Forelimb muscle (tissue), 1 donor: ENCODE data around the gene TEX2. TPM values are rescaled to one million over a fixed set of nuclear protein-coding genes. Genes with fewer than 3 reads are reported as not detected.

ENCODE experiments used
- DNase-seq: peaks from one replicate; pipeline ENCODE4 v3.0.0-alpha.2; 2013; ENCODE audit warnings: low read depth
- polyA plus RNA-seq: library from polyadenylated mRNA; unstranded; fragments of 120-200 nt; gene quantifications from one replicate; pipeline ENCODE4 v1.2.1, GENCODE V29; 2013; ENCODE audit not compliant: insufficient read length

TEX2 gene
- polyA plus RNA-seq, 1 donor = 22.2 TPM

GRCh38 chr17:64117981-64118979 lies 144.8 kb downstream of the TEX2 start:
- DNase-seq = no peak

- DNase-seq = no peak
Measured at GRCh38 chr17:64115822-64116534, 147.1 kb downstream of the TEX2 start.

- no peak for DNase-seq
Measured at GRCh38 chr17:64115043-64115698, 147.9 kb downstream of the TEX2 start.

GRCh38 chr17:64113006-64113405 lies 150.1 kb downstream of the TEX2 start:
- DNase-seq = no peak

GRCh38 chr17:64111831-64112230 lies 151.2 kb downstream of the TEX2 start:
- DNase-seq = no peak

- DNase-seq = no peak
Measured at GRCh38 chr17:64110379-64111152, 152.5 kb downstream of the TEX2 start.

- no peak for DNase-seq
Measured at GRCh38 chr17:64109400-64109799, 153.7 kb downstream of the TEX2 start.

GRCh38 chr17:64107500-64108236 lies 155.4 kb downstream of the TEX2 start:
- DNase-seq = no peak

GRCh38 chr17:64106918-64107317 lies 156.1 kb downstream of the TEX2 start:
- no peak for DNase-seq

- no peak for DNase-seq
Measured at GRCh38 chr17:64103391-64104364, 159.4 kb downstream of the TEX2 start.

GRCh38 chr17:64102627-64103390 lies 160.3 kb downstream of the TEX2 start:
- no peak for DNase-seq

- DNase-seq = no peak
Measured at GRCh38 chr17:64099543-64099942, 163.5 kb downstream of the TEX2 start.

Other genes starting within 250 kb of the TEX2 start
- 25.4 TPM for gene ICAM2, start 242.6 kb downstream of the TEX2 start, polyA plus RNA-seq
- 5.6 TPM for gene ERN1, start 133.1 kb downstream of the TEX2 start, polyA plus RNA-seq
- gene PECAM1, start 127.6 kb upstream of the TEX2 start, polyA plus RNA-seq = 154 TPM
- gene MILR1, start 185.9 kb upstream of the TEX2 start, polyA plus RNA-seq = 7.0 TPM
- gene POLG2, start 233.8 kb upstream of the TEX2 start, polyA plus RNA-seq = 26.6 TPM
- 394 TPM for gene DDX5, start 243.0 kb upstream of the TEX2 start, polyA plus RNA-seq
- 59.3 TPM for gene CEP95, start 243.7 kb upstream of the TEX2 start, polyA plus RNA-seq